NOMO-1 (cell line): ENCODE data around the gene TMEM45B.
A peak's percentile ranks its signal among the peaks of the same experiment; 100 is the strongest.
"Not testable (repeated sequence)": the region's sequence is repeated elsewhere in the genome, so short reads cannot be mapped to it uniquely, and the experiment has no call there.

Source experiments
- DNase-seq, 2 experiments: peaks; one replicate each; lab custom pipeline; 2025; ENCODE audit not compliant: unreplicated experiment in 2 of 2; lab: John Stamatoyannopoulos, UW

The TMEM45B gene

GRCh38 chr11:129804012-129804411 lies 11.6 kb upstream of the TMEM45B start:
- no peak for DNase-seq

GRCh38 chr11:129808241-129808640 lies 7.4 kb upstream of the TMEM45B start:
- DNase-seq = not testable (repeated sequence)

- DNase-seq = no peak
Measured at GRCh38 chr11:129813231-129813791, 2.3 kb upstream of the TMEM45B start.

- no peak for DNase-seq
Measured at GRCh38 chr11:129814244-129815014, 1.2 kb upstream of the TMEM45B start.

GRCh38 chr11:129817534-129818051 lies 1.9 kb downstream of the TMEM45B start:
- DNase-seq = peak in 1 of 2 experiments; percentile 6

- DNase-seq = not testable (repeated sequence)
Measured at GRCh38 chr11:129818236-129818635, 2.6 kb downstream of the TMEM45B start.

- no peak for DNase-seq
Measured at GRCh38 chr11:129819237-129819636, 3.6 kb downstream of the TMEM45B start.

GRCh38 chr11:129820228-129820627 lies 4.6 kb downstream of the TMEM45B start:
- not testable (repeated sequence) for DNase-seq

- DNase-seq = not testable (repeated sequence)
Measured at GRCh38 chr11:129823281-129823680, 7.6 kb downstream of the TMEM45B start.

GRCh38 chr11:129823799-129824198 lies 8.2 kb downstream of the TMEM45B start:
- DNase-seq = not testable (repeated sequence)

- DNase-seq = peak; percentile 90 to 94
Measured at GRCh38 chr11:129825380-129825779, 9.7 kb downstream of the TMEM45B start.

- no peak for DNase-seq
Measured at GRCh38 chr11:129828301-129828836, 12.7 kb downstream of the TMEM45B start.

- DNase-seq = not testable (repeated sequence)
Measured at GRCh38 chr11:129829497-129829896, 13.8 kb downstream of the TMEM45B start.

- not testable (repeated sequence) for DNase-seq
Measured at GRCh38 chr11:129831227-129831626, 15.6 kb downstream of the TMEM45B start.

- DNase-seq = not testable (repeated sequence)
Measured at GRCh38 chr11:129833260-129833659, 17.6 kb downstream of the TMEM45B start.

- DNase-seq = not testable (repeated sequence)
Measured at GRCh38 chr11:129836423-129836891, 20.8 kb downstream of the TMEM45B start.

- DNase-seq = no peak
Measured at GRCh38 chr11:129836979-129837378, 21.3 kb downstream of the TMEM45B start.

- DNase-seq = peak; percentile 37 to 58
Measured at GRCh38 chr11:129840236-129840635, 24.6 kb downstream of the TMEM45B start.

- DNase-seq = no peak
Measured at GRCh38 chr11:129842138-129842537, 26.5 kb downstream of the TMEM45B start.

- peak; percentile 67 to 74 for DNase-seq
Measured at GRCh38 chr11:129846508-129847335, 31.1 kb downstream of the TMEM45B start.

- DNase-seq = not testable (repeated sequence)
Measured at GRCh38 chr11:129847361-129847760, 31.7 kb downstream of the TMEM45B start.
